GM12865 (cell line): ENCODE results near the gene MTA1.

ENCODE experiments used
- DNase-seq: peaks from one replicate; pipeline ENCODE4 v3.0.0; 2010; ENCODE audit warnings: low read depth
- H3K4me3 ChIP-seq: 2 replicates; pipeline ENCODE4 v1.5.1; 2011; ENCODE audit warnings: mild to moderate bottlenecking, low read depth, low read length, control low read depth
- TF ChIP-seq, protein P1 (sequence below): IDR thresholded peaks from 2 replicates; pipeline ENCODE4 v1.5.1; 2011; ENCODE audit warnings: low read length, control low read depth, low read depth, inconsistent platforms; ENCODE audit not compliant: insufficient read depth; ENCODE audit errors: missing control alignments

Gene MTA1

DNA sequence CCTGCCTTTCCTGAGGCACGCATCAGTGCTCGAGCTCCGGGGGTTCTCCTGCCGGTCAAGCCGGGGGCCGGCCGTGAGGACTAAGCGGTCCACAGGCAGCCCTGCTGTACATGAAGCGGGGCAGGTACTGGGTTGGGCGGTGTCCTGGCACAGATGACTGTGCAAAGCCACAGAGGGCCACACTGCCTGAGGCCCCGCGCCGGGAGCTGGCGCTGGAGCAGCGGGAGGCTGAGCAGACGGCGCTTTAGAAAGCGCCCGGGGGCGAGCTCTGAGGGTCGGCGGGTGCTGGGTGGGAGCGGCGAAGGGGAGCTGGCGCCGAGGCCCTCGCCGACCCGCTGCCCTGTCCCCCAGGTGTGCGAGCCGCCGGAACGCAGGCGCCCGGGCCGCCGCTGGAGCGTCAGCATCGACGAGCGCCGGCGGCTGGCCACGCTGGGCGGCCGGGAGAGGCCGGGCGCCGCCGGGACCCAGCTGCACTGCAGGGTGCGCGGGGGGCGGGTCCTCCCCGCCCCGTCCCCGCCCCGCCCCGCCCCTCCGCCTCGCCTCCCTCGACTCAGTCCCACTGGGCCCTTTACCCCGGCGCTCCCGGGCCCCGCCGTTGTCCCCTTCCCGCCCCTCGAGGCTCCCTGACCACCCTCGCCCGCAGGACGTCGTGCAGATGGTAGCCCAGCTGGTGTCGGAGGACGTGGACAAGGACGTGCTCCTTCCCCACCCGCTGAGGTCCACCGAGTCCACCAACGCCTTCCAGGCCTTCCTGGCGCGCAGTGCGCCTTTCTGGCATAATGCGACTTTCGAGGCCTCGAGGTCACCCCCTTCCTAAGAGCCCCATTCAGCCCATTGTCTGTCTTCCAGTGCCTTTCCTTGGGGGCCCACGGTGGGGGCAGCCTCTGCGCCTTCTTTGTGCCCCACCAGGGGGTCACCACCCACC is 8.3 kb upstream of the MTA1 start:
- no peak overlapping the region for H3K4me3 ChIP-seq
- DNase-seq = no peak
- TF ChIP-seq, protein P1, sequence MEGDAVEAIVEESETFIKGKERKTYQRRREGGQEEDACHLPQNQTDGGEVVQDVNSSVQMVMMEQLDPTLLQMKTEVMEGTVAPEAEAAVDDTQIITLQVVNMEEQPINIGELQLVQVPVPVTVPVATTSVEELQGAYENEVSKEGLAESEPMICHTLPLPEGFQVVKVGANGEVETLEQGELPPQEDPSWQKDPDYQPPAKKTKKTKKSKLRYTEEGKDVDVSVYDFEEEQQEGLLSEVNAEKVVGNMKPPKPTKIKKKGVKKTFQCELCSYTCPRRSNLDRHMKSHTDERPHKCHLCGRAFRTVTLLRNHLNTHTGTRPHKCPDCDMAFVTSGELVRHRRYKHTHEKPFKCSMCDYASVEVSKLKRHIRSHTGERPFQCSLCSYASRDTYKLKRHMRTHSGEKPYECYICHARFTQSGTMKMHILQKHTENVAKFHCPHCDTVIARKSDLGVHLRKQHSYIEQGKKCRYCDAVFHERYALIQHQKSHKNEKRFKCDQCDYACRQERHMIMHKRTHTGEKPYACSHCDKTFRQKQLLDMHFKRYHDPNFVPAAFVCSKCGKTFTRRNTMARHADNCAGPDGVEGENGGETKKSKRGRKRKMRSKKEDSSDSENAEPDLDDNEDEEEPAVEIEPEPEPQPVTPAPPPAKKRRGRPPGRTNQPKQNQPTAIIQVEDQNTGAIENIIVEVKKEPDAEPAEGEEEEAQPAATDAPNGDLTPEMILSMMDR = no peak

- TF ChIP-seq, protein P1 = no peak
- DNase-seq = no peak
- no peak overlapping the region for H3K4me3 ChIP-seq
Measured at GRCh38 chr14:105411985-105412770, 7.4 kb upstream of the MTA1 start.

GRCh38 chr14:105412771-105413543 is 6.7 kb upstream of the MTA1 start:
- H3K4me3 ChIP-seq = no peak overlapping the region
- TF ChIP-seq, protein P1 = no peak
- no peak for DNase-seq

- no peak for DNase-seq
- TF ChIP-seq, protein P1 = no peak
- H3K4me3 ChIP-seq = no peak overlapping the region
Measured at GRCh38 chr14:105413544-105413886, 6.1 kb upstream of the MTA1 start.

DNA sequence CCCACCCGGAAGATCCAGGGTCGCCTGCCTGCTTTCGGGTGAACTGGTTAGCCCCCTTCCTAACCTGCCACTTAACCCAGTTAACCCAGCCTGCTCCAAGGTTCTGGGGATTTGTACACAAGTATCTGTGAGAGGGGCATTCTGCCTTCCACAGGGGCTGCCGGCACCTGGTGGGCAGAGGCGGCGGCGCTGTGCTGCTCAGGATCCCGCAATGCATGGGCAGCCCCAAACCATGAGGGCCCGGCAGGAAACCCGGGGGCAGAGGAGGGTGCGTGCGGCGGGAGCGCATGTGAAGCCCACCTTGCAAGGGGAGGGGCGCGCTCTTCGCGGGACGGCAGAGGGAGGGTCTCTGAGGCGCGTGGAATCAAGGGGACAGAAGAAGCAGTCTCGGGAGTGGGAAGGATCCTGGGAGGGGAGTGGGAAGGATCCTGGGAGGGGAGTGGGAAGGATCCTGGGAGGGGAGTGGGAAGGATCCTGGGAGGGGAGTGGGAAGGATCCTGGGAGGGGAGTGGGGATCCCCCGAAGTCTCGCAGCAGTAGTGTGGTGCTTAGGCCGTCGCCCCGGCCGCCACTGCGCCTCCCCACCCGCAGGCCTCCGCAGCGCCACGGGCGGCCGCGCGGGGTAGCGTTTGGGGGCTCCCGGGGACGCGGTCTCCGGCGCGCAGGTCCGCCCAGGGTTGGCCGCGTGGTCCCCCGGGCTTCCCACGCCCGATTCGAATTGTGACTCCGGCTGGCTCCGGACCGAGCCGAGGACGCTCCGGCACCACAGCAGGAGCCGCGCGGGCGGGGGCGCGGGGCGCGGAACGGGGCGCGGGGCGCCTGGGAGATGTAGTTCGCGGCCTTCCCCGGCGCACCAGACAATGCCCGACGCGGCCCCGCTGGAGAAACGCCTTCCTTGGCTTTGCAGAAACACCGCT is 4.9 kb upstream of the MTA1 start:
- peak overlapping the region; percentile 29 for H3K4me3 ChIP-seq
- TF ChIP-seq, protein P1 = peak; percentile 79
- DNase-seq = peak; percentile 64
